Adrenal gland (tissue), 5 donors: ENCODE measurements around the gene PRKAB2.

ENCODE experiments used
- CTCF ChIP-seq, 6 experiments: fragments of 450-650 bp in 4 of 6; fragments of 200-600 bp in 2 of 6; sonication (generic) in 1 of 6; IDR thresholded peaks; 1 replicate in 5 of 6; 2 replicates in 1 of 6; pipeline versions ENCODE4 v1.5.1 to v1.8.0; 2016 to 2021; ENCODE audit warnings: antibody characterized with exemption in 6 of 6, mild to moderate bottlenecking in 2 of 6, moderate library complexity in 1 of 6
- POLR2A ChIP-seq, 2 donors: fragments of 450-650 bp; IDR thresholded peaks; one replicate each; pipeline ENCODE4 v1.6.1; 2017; ENCODE audit warnings: antibody characterized with exemption in 2 of 2, mild to moderate bottlenecking in 2 of 2, moderate library complexity in 1 of 2
- donor health status: DM: no; HTN: no; CAD: no.

DNA sequence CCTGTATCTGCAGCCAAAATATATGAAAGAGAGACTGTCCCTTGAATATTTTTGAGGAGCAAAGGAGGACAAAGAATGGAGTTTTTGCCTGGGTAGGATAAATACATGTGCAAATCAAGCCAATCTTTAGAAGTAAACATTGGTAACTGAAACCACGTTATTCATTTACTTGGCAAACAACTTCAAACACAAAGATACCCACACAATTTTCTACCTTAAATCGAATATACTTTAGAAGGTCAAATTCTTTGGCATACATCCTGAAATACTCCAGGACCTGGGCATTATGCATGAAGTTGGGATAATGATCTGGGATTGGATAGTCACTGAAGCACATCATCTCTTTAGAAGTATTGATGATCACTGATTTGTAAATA is 43.3 kb upstream of the PRKAB2 start:
- TF ChIP-seq POLR2A (IDR thresholded peaks at IDR 0.05) = no peak
- no peak for TF ChIP-seq CTCF (IDR thresholded peaks at IDR 0.05)
